Measurements from ENCODE around the gene ARHGEF39.

GRCh38 chr9:35661756-35662350 lies 3.1 kb downstream of the ARHGEF39 start:
- TF ChIP-seq CTCF (IDR thresholded peaks at IDR 0.05) = no peak
- TF ChIP-seq POLR2A (IDR thresholded peaks at IDR 0.05) = no peak
